ENCODE measurements around the gene NUMBL. TPM values are rescaled to one million over a fixed set of nuclear protein-coding genes. Genes with fewer than 3 reads are reported as not detected.
A peak's percentile ranks its signal among the peaks of the same experiment; 100 is the strongest.

NUMBL gene
- polyA plus RNA-seq, 10 donors: 22.0 to 37.8 (median 28.3) TPM

- DNase-seq: peak in 1 of 3 donors; percentile 34
Measured at GRCh38 chr19:40691421-40692211, 1.2 kb upstream of the NUMBL start.

- DNase-seq: peak; percentile 81 to 98 (median 93)
Measured at GRCh38 chr19:40690693-40691420, 406 bp upstream of the NUMBL start.

- peak in 1 of 3 donors; percentile 62 for DNase-seq
Measured at GRCh38 chr19:40689339-40690049, 957 bp downstream of the NUMBL start.

GRCh38 chr19:40688987-40689338 is 1.5 kb downstream of the NUMBL start:
- no peak for DNase-seq

GRCh38 chr19:40688309-40688708 is 2.1 kb downstream of the NUMBL start:
- peak in 1 of 3 donors; percentile 46 for DNase-seq

GRCh38 chr19:40687525-40688016 is 2.9 kb downstream of the NUMBL start:
- peak; percentile 66 to 90 (median 88) for DNase-seq

- DNase-seq: peak in 1 of 3 donors; percentile 18
Measured at GRCh38 chr19:40686882-40687524, 3.4 kb downstream of the NUMBL start.

- peak in 1 of 3 donors; percentile 46 for DNase-seq
Measured at GRCh38 chr19:40685563-40685962, 4.9 kb downstream of the NUMBL start.

GRCh38 chr19:40685016-40685526 is 5.4 kb downstream of the NUMBL start:
- no peak for DNase-seq

- no peak for DNase-seq
Measured at GRCh38 chr19:40684280-40684679, 6.2 kb downstream of the NUMBL start.

- no peak for DNase-seq
Measured at GRCh38 chr19:40683437-40683836, 7.0 kb downstream of the NUMBL start.

- DNase-seq: no peak
Measured at GRCh38 chr19:40682431-40682964, 8.0 kb downstream of the NUMBL start.

- DNase-seq: no peak
Measured at GRCh38 chr19:40681039-40681438, 9.4 kb downstream of the NUMBL start.

- no peak for DNase-seq
Measured at GRCh38 chr19:40677156-40677555, 13.3 kb downstream of the NUMBL start.

- no peak for DNase-seq
Measured at GRCh38 chr19:40674291-40674690, 16.2 kb downstream of the NUMBL start.

GRCh38 chr19:40673397-40673796 is 17.1 kb downstream of the NUMBL start:
- no peak for DNase-seq

GRCh38 chr19:40672573-40673299 is 17.7 kb downstream of the NUMBL start:
- DNase-seq: no peak

GRCh38 chr19:40672038-40672437 is 18.4 kb downstream of the NUMBL start:
- no peak for DNase-seq

- no peak for DNase-seq
Measured at GRCh38 chr19:40671404-40671803, 19.0 kb downstream of the NUMBL start.

- no peak for DNase-seq
Measured at GRCh38 chr19:40668991-40669614, 21.3 kb downstream of the NUMBL start.

All from muscle of back (tissue), 11 donors.